Ishikawa (cell line): ENCODE results near the gene TOR3A.

Source experiments
- CREB1 ChIP-seq: IDR thresholded peaks from 2 replicates; pipeline ENCODE4 v1.6.1; 2012; ENCODE audit warnings: low read depth
- TAF1 ChIP-seq: IDR thresholded peaks from 2 replicates; pipeline ENCODE4 v1.6.1; 2012; ENCODE audit warnings: low read depth, mild to moderate bottlenecking
- USF1 ChIP-seq: IDR thresholded peaks from 2 replicates; pipeline ENCODE4 v1.6.1; 2012
- ZBTB7A ChIP-seq: IDR thresholded peaks from 2 replicates; pipeline ENCODE4 v1.6.1; 2012; ENCODE audit warnings: low read depth

TOR3A gene

GRCh38 chr1:179145521-179145920, 63.7 kb downstream of the TOR3A start:
- TF ChIP-seq TAF1 (no peak), ZBTB7A (no peak), USF1 (no peak), CREB1 (no peak)
